Loucy (cell line): ENCODE results near the gene SAMD1.

Experiments
- H2AFZ ChIP-seq: fragments of 200-600 bp; sonication (generic); 2 replicates; pipeline ENCODE4 v1.6.0; 2016; ENCODE audit warnings: antibody characterized with exemption, mild to moderate bottlenecking, low read length, moderate library complexity
- H3F3A ChIP-seq: fragments of 200-600 bp; 2 replicates; pipeline ENCODE4 v1.6.0; 2016; ENCODE audit warnings: antibody characterized with exemption, low read depth, mild to moderate bottlenecking
- H3K27me3 ChIP-seq: fragments of 200-600 bp; sonication (generic); 2 replicates; pipeline ENCODE4 v1.6.1; 2014; ENCODE audit warnings: low read length, mild to moderate bottlenecking; ENCODE audit not compliant: insufficient read depth, poor library complexity, severe bottlenecking
- H3K36me3 ChIP-seq: fragments of 200-600 bp; sonication (generic); 2 replicates; pipeline ENCODE4 v1.6.1; 2016; ENCODE audit warnings: low read length; ENCODE audit not compliant: insufficient read depth
- H3K4me1 ChIP-seq: fragments of 200-600 bp; sonication (generic); 2 replicates; pipeline ENCODE4 v1.5.1; 2014; ENCODE audit warnings: low read length, mild to moderate bottlenecking; ENCODE audit not compliant: insufficient read depth, poor library complexity, severe bottlenecking
- H3K4me2 ChIP-seq: fragments of 200-600 bp; sonication (generic); 2 replicates; pipeline ENCODE4 v1.6.0; 2014; ENCODE audit warnings: antibody characterized with exemption, low read length, low read depth, mild to moderate bottlenecking; ENCODE audit not compliant: poor library complexity, severe bottlenecking
- H3K4me3 ChIP-seq: fragments of 200-600 bp; sonication (generic); 2 replicates; pipeline ENCODE4 v1.5.1; 2014; ENCODE audit warnings: low read length, mild to moderate bottlenecking, mixed read lengths; ENCODE audit not compliant: poor library complexity, severe bottlenecking
- H3K79me2 ChIP-seq: fragments of 200-600 bp; sonication (generic); 2 replicates; pipeline ENCODE4 v1.6.1; 2014; ENCODE audit warnings: low read length; ENCODE audit not compliant: insufficient read depth
- H3K9ac ChIP-seq: fragments of 200-600 bp; sonication (generic); 2 replicates; pipeline ENCODE4 v1.6.0; 2014; ENCODE audit warnings: mild to moderate bottlenecking, low read depth, low read length, moderate library complexity; ENCODE audit not compliant: poor library complexity, severe bottlenecking
- H3K9me2 ChIP-seq: fragments of 200-600 bp; sonication (generic); replicated peaks from 2 replicates; pipeline ENCODE4 v1.6.1; 2016; ENCODE audit warnings: low read depth, low read length, mixed read lengths
- H3K9me3 ChIP-seq: fragments of 200-600 bp; sonication (generic); 2 replicates; pipeline ENCODE4 v1.6.1; 2014; ENCODE audit warnings: mild to moderate bottlenecking, antibody characterized with exemption, low read length, low read depth; ENCODE audit not compliant: insufficient read depth
- H4K20me1 ChIP-seq: fragments of 200-600 bp; sonication (generic); 2 replicates; pipeline ENCODE4 v1.6.0; 2014; ENCODE audit warnings: antibody characterized with exemption, low read length, mild to moderate bottlenecking; ENCODE audit not compliant: insufficient read depth, poor library complexity, severe bottlenecking
- EZH2phosphoT487 ChIP-seq: fragments of 200-600 bp; IDR thresholded peaks from 2 replicates; pipeline ENCODE4 v1.6.1; 2018; ENCODE audit warnings: antibody characterized with exemption, mild to moderate bottlenecking, moderate library complexity, borderline replicate concordance
- TF ChIP-seq, protein P1 (sequence below): fragments of 200-600 bp; sonication (generic); conservative IDR thresholded peaks from 2 replicates; pipeline ENCODE4 v1.5.1; 2014; ENCODE audit warnings: mild to moderate bottlenecking, antibody characterized with exemption, low read length

The SAMD1 gene

DNA sequence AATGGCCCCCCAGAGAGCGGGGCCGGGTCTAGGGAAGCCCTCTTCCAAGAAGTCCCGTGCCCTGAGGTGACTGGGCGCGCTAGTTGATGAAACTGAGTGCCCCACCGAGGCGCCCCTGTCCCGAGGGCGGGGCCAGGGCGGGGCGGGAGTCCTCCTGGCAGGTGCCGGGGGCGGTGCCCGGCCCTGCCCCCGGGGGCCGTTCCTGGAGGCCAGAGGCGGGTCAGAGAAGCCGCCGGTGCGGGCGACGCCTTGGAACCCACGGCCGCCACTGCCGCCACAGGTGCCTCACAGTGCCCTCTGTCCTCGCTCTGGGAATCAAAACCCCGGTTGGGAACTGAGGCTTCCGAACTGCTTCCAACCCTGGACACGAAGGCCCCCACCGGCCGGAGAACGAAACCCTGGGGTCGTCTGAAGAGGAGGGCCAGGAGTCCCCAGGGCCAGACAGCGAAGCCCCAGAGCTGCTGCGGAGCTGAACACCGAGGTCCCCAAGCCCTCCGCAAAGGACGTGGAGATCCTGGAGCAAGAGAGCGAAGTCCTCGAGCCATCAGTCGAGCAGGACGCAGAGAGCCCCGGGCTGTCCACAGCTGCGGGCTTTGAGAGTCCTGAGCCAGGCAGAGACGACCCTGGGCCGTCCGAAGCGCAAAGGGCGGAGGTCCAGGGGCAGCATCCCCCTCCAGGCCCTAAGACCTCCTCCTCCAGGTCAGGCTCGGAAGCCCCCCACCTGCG lies 17.9 kb downstream of the SAMD1 start, which contains the start of gene MISP3:
TSS of gene MISP3 (plus strand) at position 252 of the 726 bp plus-strand sequence. CDS start 524 bp downstream, outside the sequence.
- peak within 1 kb of the TSS; percentile 79 for H3K9ac ChIP-seq

GRCh38 chr19:14070268-14071050 lies 20.1 kb downstream of the SAMD1 start:
- no peaks in the 10 kb centered on the region for H3F3A ChIP-seq
- peaks cover 17% of the 10 kb centered on the region for H3K4me1 ChIP-seq
- no peaks in the 10 kb centered on the region for H3K9me3 ChIP-seq
- H4K20me1 ChIP-seq = no peaks in the 10 kb centered on the region
- no peak for TF ChIP-seq EZH2phosphoT487
- TF ChIP-seq, protein P1, sequence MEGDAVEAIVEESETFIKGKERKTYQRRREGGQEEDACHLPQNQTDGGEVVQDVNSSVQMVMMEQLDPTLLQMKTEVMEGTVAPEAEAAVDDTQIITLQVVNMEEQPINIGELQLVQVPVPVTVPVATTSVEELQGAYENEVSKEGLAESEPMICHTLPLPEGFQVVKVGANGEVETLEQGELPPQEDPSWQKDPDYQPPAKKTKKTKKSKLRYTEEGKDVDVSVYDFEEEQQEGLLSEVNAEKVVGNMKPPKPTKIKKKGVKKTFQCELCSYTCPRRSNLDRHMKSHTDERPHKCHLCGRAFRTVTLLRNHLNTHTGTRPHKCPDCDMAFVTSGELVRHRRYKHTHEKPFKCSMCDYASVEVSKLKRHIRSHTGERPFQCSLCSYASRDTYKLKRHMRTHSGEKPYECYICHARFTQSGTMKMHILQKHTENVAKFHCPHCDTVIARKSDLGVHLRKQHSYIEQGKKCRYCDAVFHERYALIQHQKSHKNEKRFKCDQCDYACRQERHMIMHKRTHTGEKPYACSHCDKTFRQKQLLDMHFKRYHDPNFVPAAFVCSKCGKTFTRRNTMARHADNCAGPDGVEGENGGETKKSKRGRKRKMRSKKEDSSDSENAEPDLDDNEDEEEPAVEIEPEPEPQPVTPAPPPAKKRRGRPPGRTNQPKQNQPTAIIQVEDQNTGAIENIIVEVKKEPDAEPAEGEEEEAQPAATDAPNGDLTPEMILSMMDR = no peak
- peaks cover 8% of the 10 kb centered on the region; the same call in 1 of the 2 replicates for H3K79me2 ChIP-seq
- H3K27me3 ChIP-seq = no peaks in the 10 kb centered on the region
- H3K9ac ChIP-seq = no peak overlapping the region
- no peak overlapping the region for H2AFZ ChIP-seq
- no peaks in the 10 kb centered on the region for H3K36me3 ChIP-seq
- no peak overlapping the region for H3K4me3 ChIP-seq
- no peaks in the 10 kb centered on the region for H3K9me2 ChIP-seq
- H3K4me2 ChIP-seq = no peak overlapping the region

More for the DNA sequence above, 17.9 kb downstream of the SAMD1 start, which contains the start of gene MISP3:
- Histone ChIP-seq H3F3A (no peaks in the 10 kb centered on the region), H3K9me2 (no peaks in the 10 kb centered on the region), H3K9me3 (no peaks in the 10 kb centered on the region), H3K27me3 (no peaks in the 10 kb centered on the region), H3K4me1 (peaks cover 17% of the 10 kb centered on the region), H2AFZ (peak within 1 kb of the TSS; percentile 95), H3K36me3 (no peaks in the 10 kb centered on the region), H3K79me2 (peaks cover 8% of the 10 kb centered on the region; the same call in 1 of the 2 replicates), H3K4me3 (peak within 1 kb of the TSS; percentile 84), H3K4me2 (peak within 1 kb of the TSS; percentile 97), H4K20me1 (no peaks in the 10 kb centered on the region)
- TF ChIP-seq EZH2phosphoT487 = no peak
- TF ChIP-seq, protein P1 = no peak

GRCh38 chr19:14066134-14066533 lies 24.4 kb downstream of the SAMD1 start:
- H3F3A ChIP-seq = no peaks in the 10 kb centered on the region
- no peaks in the 10 kb centered on the region for H3K36me3 ChIP-seq
- H4K20me1 ChIP-seq = no peaks in the 10 kb centered on the region
- no peaks in the 10 kb centered on the region for H3K4me1 ChIP-seq
- no peaks in the 10 kb centered on the region for H3K27me3 ChIP-seq
- no peaks in the 10 kb centered on the region for H3K79me2 ChIP-seq
- H3K9me2 ChIP-seq = no peaks in the 10 kb centered on the region
- no peak overlapping the region for H2AFZ ChIP-seq
- no peak overlapping the region for H3K4me2 ChIP-seq
- TF ChIP-seq, protein P1 = no peak
- TF ChIP-seq EZH2phosphoT487 = no peak
- no peak overlapping the region for H3K4me3 ChIP-seq
- no peaks in the 10 kb centered on the region for H3K9me3 ChIP-seq
- H3K9ac ChIP-seq = no peak overlapping the region
